DND-41 (cell line): ENCODE data around the gene YRDC.

Experiments
- ATAC-seq: fragments of 200-7000 bp; cut with Tn5 transposase; 3 replicates; pipeline ENCODE4 v1.9.1; 2021; ENCODE audit warnings: low read depth; ENCODE audit not compliant: insufficient read depth
- DNase-seq: peaks from one replicate; pipeline ENCODE4 v3.0.0-alpha.2; 2020
- H2AFZ ChIP-seq: 2 replicates; pipeline ENCODE4 v1.6.0; 2012; ENCODE audit warnings: low read depth, low read length
- H3K27ac ChIP-seq: 2 replicates; pipeline ENCODE4 v1.5.1; 2012; ENCODE audit warnings: low read length, inconsistent platforms
- H3K27me3 ChIP-seq: fragments of 200-600 bp; sonication (generic); 2 replicates; pipeline ENCODE4 v1.6.0; 2012; ENCODE audit warnings: low read length, mild to moderate bottlenecking, inconsistent platforms; ENCODE audit not compliant: insufficient read depth, poor library complexity
- H3K36me3 ChIP-seq: 2 replicates; pipeline ENCODE4 v1.5.1; 2012; ENCODE audit warnings: low read length, inconsistent platforms; ENCODE audit not compliant: insufficient read depth
- H3K4me1 ChIP-seq: 2 replicates; pipeline ENCODE4 v1.5.1; 2012; ENCODE audit warnings: mild to moderate bottlenecking, low read length; ENCODE audit not compliant: insufficient read depth
- H3K4me2 ChIP-seq: 2 replicates; pipeline ENCODE4 v1.6.0; 2012; ENCODE audit warnings: mild to moderate bottlenecking, moderate library complexity, low read length, inconsistent platforms; ENCODE audit not compliant: insufficient read depth
- H3K4me3 ChIP-seq, 2 experiments: fragments of 200-600 bp in 1 of 2; shearing (Covaris generic) in 1 of 2; 2 replicates each; pipeline ENCODE4 v1.5.1; 2012 to 2016; ENCODE audit warnings: inconsistent platforms in 2 of 2, low read length in 2 of 2, mild to moderate bottlenecking in 2 of 2, low read depth in 1 of 2, moderate library complexity in 1 of 2
- H3K79me2 ChIP-seq: 2 replicates; pipeline ENCODE4 v1.6.0; 2012; ENCODE audit warnings: low read length, inconsistent platforms; ENCODE audit not compliant: insufficient read depth
- H3K9ac ChIP-seq: 2 replicates; pipeline ENCODE4 v1.6.0; 2012; ENCODE audit warnings: low read depth, mild to moderate bottlenecking, inconsistent platforms, low read length, moderate library complexity
- H3K9me3 ChIP-seq: 2 replicates; pipeline ENCODE4 v1.5.1; 2012; ENCODE audit warnings: low read length, moderate library complexity, mild to moderate bottlenecking, inconsistent platforms; ENCODE audit not compliant: insufficient read depth, severe bottlenecking
- H4K20me1 ChIP-seq: 2 replicates; pipeline ENCODE4 v1.6.0; 2012; ENCODE audit warnings: low read length; ENCODE audit not compliant: insufficient read depth
- CTCF ChIP-seq: IDR thresholded peaks from 2 replicates; pipeline ENCODE4 v1.5.1; 2012; ENCODE audit warnings: borderline replicate concordance, low read length, moderate library complexity, mild to moderate bottlenecking; ENCODE audit not compliant: poor library complexity, severe bottlenecking; ENCODE audit errors: extremely low read depth
- EZH2 ChIP-seq: IDR thresholded peaks from 3 replicates; pipeline ENCODE4 v1.6.1; 2012; ENCODE audit warnings: borderline replicate concordance, low read depth, mild to moderate bottlenecking, moderate library complexity, low read length, inconsistent platforms; ENCODE audit not compliant: severe bottlenecking

Gene YRDC

DNA sequence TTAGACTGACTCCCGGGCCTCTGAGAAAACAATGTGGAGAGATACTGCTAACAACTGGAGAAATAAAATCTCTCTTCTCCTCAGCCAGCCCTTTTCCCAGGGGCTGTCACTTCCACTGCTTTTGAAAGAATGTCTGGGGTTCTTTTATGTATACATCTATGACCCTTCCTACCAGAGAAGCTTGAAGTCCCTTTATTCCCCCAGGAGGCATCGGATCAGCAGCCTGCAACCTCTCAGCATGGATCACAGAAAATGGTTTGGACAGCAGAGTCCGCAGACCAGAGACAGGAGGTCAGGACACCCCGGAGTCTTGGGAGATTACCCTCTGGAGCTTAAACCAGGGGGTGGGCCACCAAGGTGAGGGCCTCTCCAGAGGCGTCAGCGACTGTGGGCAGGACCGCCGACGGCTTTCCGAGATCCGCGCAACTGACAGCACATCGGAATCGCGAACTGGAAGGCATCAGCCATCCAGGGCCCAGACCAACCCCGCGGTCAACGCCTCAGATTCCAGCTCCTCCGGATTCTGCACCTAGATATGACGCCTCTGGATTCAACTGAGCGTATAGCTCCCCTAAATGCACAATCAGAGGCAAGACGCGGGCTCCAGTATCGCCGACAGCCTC is 44.1 kb downstream of the YRDC start:
- no peaks in the 10 kb centered on the region for H3K4me1 ChIP-seq
- TF ChIP-seq EZH2 (no peak), CTCF (no peak)
- H3K27me3 ChIP-seq, result peaks cover 6% of the 10 kb centered on the region
- H3K4me2 ChIP-seq, result no peak overlapping the region
- no peaks in the 10 kb centered on the region for H3K36me3 ChIP-seq
- no peaks in the 10 kb centered on the region for H3K9me3 ChIP-seq
- no peak overlapping the region for H3K9ac ChIP-seq
- no peak overlapping the region for H3K27ac ChIP-seq
- H2AFZ ChIP-seq, result no peak overlapping the region
- ATAC-seq (no peak), DNase-seq (no peak)
- peaks cover 7% of the 10 kb centered on the region for H4K20me1 ChIP-seq
- H3K4me3 ChIP-seq, result no peak overlapping the region
- H3K79me2 ChIP-seq, result no peaks in the 10 kb centered on the region

GRCh38 chr1:37762516-37762915 is 45.5 kb downstream of the YRDC start:
- Histone ChIP-seq H3K4me1 (no peaks in the 10 kb centered on the region), H3K79me2 (no peaks in the 10 kb centered on the region), H3K9me3 (no peaks in the 10 kb centered on the region), H3K36me3 (no peaks in the 10 kb centered on the region), H2AFZ (no peak overlapping the region), H3K27ac (no peak overlapping the region), H3K9ac (no peak overlapping the region), H3K4me2 (no peak overlapping the region), H3K27me3 (peaks cover 5% of the 10 kb centered on the region), H4K20me1 (peaks cover 7% of the 10 kb centered on the region), H3K4me3 (no peak overlapping the region)
- ATAC-seq (no peak), DNase-seq (no peak)
- TF ChIP-seq EZH2 (no peak), CTCF (no peak)

- no peak overlapping the region for H3K4me2 ChIP-seq
- no peak overlapping the region for H3K9ac ChIP-seq
- H2AFZ ChIP-seq, result no peak overlapping the region
- DNase-seq (no peak), ATAC-seq (no peak)
- no peaks in the 10 kb centered on the region for H3K79me2 ChIP-seq
- H3K4me3 ChIP-seq, result no peak overlapping the region
- H3K36me3 ChIP-seq, result no peaks in the 10 kb centered on the region
- peaks cover 7% of the 10 kb centered on the region for H4K20me1 ChIP-seq
- no peak overlapping the region for H3K27ac ChIP-seq
- H3K9me3 ChIP-seq, result no peaks in the 10 kb centered on the region
- no peaks in the 10 kb centered on the region for H3K4me1 ChIP-seq
- no peak for TF ChIP-seq CTCF
- TF ChIP-seq EZH2, result no peak
- peaks cover 5% of the 10 kb centered on the region for H3K27me3 ChIP-seq
Measured at GRCh38 chr1:37761416-37762095, 46.5 kb downstream of the YRDC start.
